Panc1 (cell line): ENCODE data around the gene VOPP1. TPM values are rescaled to one million over a fixed set of nuclear protein-coding genes. Genes with fewer than 3 reads are reported as not detected.
A peak's percentile ranks its signal among the peaks of the same experiment; 100 is the strongest.

Experiments used
- ATAC-seq: fragments of 200-7000 bp; cut with Tn5 transposase; 2 replicates; pipeline ENCODE4 v1.9.1; 2020; ENCODE audit warnings: mild to moderate bottlenecking, moderate library complexity
- BruUV-seq: library from RNA; stranded (reverse); fragments of 400-500 nt; replicated peaks from 2 replicates; lab custom pipeline; 2021; lab: Mats Ljungman, UMichigan
- CTCF ChIA-PET: fragments of 300-600 bp; sonication (Branson Sonifier 250); formaldehyde crosslinking; loops from one replicate; lab custom pipeline; 2022; ENCODE audit warnings: antibody characterized with exemption; lab: Charles Lee
- POLR2A ChIA-PET: fragments of 300-600 bp; sonication (Branson Sonifier 250); formaldehyde crosslinking; loops from one replicate; lab custom pipeline; 2022; ENCODE audit warnings: antibody characterized with exemption; lab: Charles Lee
- DNase-seq: peaks from one replicate; pipeline ENCODE4 v3.0.0-alpha.2; 2010; ENCODE audit warnings: low read depth, low spot score
- H3K27ac ChIP-seq: 2 replicates; pipeline ENCODE4 v1.5.1; 2011; ENCODE audit warnings: mild to moderate bottlenecking, low read length, inconsistent platforms
- H3K27me3 ChIP-seq: fragments of 200-500 bp; sonication (Bioruptor generic); 2 replicates; pipeline ENCODE4 v1.6.0; 2014; ENCODE audit warnings: low read length, inconsistent platforms; ENCODE audit not compliant: control insufficient read depth, insufficient read depth
- H3K36me3 ChIP-seq: fragments of 200-500 bp; sonication (Bioruptor generic); 2 replicates; pipeline ENCODE4 v1.5.1; 2014; ENCODE audit warnings: inconsistent platforms, mild to moderate bottlenecking, low read length, moderate library complexity; ENCODE audit not compliant: control insufficient read depth, insufficient read depth
- H3K4me1 ChIP-seq: 2 replicates; pipeline ENCODE4 v1.5.1; 2011; ENCODE audit warnings: inconsistent platforms, mild to moderate bottlenecking, low read length, moderate library complexity; ENCODE audit not compliant: control insufficient read depth, insufficient read depth
- H3K4me3 ChIP-seq, 2 experiments: 2 replicates each; pipeline ENCODE4 v1.5.1; 2011 to 2012; ENCODE audit warnings: low read depth in 2 of 2, low read length in 2 of 2, mild to moderate bottlenecking in 2 of 2, inconsistent platforms in 1 of 2, moderate library complexity in 1 of 2
- H3K9me3 ChIP-seq: fragments of 200-500 bp; sonication (Bioruptor generic); 2 replicates; pipeline ENCODE4 v1.5.1; 2014; ENCODE audit warnings: low read depth, mild to moderate bottlenecking, inconsistent platforms, low read length, moderate library complexity; ENCODE audit not compliant: control insufficient read depth, insufficient read depth
- POLR2AphosphoS5 ChIP-seq: IDR thresholded peaks from 2 replicates; pipeline ENCODE4 v1.6.1; 2012; ENCODE audit warnings: mild to moderate bottlenecking, low read depth, low read length, moderate library complexity
- SIN3A ChIP-seq: IDR thresholded peaks from 2 replicates; pipeline ENCODE4 v1.6.1; 2012; ENCODE audit warnings: low read depth, mild to moderate bottlenecking, low read length, moderate library complexity, borderline replicate concordance; ENCODE audit not compliant: insufficient read depth
- TCF7L2 ChIP-seq: IDR thresholded peaks from 2 replicates; pipeline ENCODE4 v1.6.1; 2011; ENCODE audit warnings: mild to moderate bottlenecking, low read depth, low read length, inconsistent platforms
- in situ Hi-C: cut with HindIII; loops from 2 replicates; pipeline ENCODE4 v1.10.0; 2016; ENCODE audit warnings: low sequenced_read_pairs, low pct_unique_long_range_greater_than_20kb
- intact Hi-C: fragments of 100-400 bp; cut with micrococcal nuclease; formaldehyde crosslinking; loops from one replicate; pipeline ENCODE4 v1.10.0; 2022; ENCODE audit not compliant: unreplicated experiment
- total RNA-seq: library from RNA; stranded (reverse); gene quantifications from one replicate; pipeline ENCODE4 v1.2.1, GENCODE V29; 2021; ENCODE audit not compliant: unreplicated experiment
- TF ChIP-seq, protein P1 (sequence below), 2 experiments: IDR thresholded peaks; 2 replicates each; pipeline ENCODE4 v1.6.1; 2011 to 2012; ENCODE audit warnings: low read depth in 2 of 2, control low read depth in 1 of 2, low read length in 1 of 2, mild to moderate bottlenecking in 1 of 2, moderate library complexity in 1 of 2; ENCODE audit not compliant: insufficient read depth in 1 of 2
- TF ChIP-seq, protein P2 (sequence below): fragments of 450-650 bp; IDR thresholded peaks from 2 replicates; pipeline ENCODE4 v1.5.1; 2017; ENCODE audit warnings: mild to moderate bottlenecking

The VOPP1 gene
- total RNA-seq, 1 experiment from 2014 or later: 131 TPM

DNA sequence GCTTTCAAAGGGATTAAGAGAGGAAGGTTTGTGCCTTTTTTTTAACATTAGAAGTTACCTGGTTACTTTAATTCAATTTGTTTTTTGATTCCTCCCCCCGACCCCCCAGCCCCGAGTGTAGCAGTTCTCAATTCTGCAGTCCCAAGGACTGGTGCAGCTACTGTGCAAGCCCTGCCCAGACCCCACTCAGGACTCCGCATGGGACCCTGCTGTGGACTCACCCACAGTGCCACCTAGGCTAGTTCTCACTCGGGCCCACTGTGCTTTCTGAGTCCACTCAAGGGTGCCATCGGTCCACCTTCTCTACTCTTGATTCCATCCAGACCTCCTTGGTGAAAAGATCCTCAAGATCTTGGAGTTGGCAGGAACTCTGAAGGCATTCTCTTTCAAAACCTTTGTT lies 77.4 kb downstream of the VOPP1 start:
- CTCF ChIA-PET: no interaction called here
- intact Hi-C loops: no loop called here
- no peaks in the 10 kb centered on the region for H3K9me3 ChIP-seq
- H3K36me3 ChIP-seq: no peaks in the 10 kb centered on the region
- no peak overlapping the region for H3K4me3 ChIP-seq
- TF ChIP-seq, protein P1, sequence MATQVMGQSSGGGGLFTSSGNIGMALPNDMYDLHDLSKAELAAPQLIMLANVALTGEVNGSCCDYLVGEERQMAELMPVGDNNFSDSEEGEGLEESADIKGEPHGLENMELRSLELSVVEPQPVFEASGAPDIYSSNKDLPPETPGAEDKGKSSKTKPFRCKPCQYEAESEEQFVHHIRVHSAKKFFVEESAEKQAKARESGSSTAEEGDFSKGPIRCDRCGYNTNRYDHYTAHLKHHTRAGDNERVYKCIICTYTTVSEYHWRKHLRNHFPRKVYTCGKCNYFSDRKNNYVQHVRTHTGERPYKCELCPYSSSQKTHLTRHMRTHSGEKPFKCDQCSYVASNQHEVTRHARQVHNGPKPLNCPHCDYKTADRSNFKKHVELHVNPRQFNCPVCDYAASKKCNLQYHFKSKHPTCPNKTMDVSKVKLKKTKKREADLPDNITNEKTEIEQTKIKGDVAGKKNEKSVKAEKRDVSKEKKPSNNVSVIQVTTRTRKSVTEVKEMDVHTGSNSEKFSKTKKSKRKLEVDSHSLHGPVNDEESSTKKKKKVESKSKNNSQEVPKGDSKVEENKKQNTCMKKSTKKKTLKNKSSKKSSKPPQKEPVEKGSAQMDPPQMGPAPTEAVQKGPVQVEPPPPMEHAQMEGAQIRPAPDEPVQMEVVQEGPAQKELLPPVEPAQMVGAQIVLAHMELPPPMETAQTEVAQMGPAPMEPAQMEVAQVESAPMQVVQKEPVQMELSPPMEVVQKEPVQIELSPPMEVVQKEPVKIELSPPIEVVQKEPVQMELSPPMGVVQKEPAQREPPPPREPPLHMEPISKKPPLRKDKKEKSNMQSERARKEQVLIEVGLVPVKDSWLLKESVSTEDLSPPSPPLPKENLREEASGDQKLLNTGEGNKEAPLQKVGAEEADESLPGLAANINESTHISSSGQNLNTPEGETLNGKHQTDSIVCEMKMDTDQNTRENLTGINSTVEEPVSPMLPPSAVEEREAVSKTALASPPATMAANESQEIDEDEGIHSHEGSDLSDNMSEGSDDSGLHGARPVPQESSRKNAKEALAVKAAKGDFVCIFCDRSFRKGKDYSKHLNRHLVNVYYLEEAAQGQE (IDR thresholded peaks at IDR 0.05; ENCODE audit: insufficient read depth in 1 of 2, low read depth in 2 of 2, low read length in 1 of 2): no peak
- TF ChIP-seq TCF7L2: no peak
- POLR2A ChIA-PET: no interaction called here
- no peak overlapping the region for H3K27ac ChIP-seq
- in situ Hi-C loops: no loop called here
- H3K4me1 ChIP-seq: no peaks in the 10 kb centered on the region
- BruUV-seq: no TSS peak
- H3K27me3 ChIP-seq: no peaks in the 10 kb centered on the region
- DNase-seq (no peak), ATAC-seq (no peak)

DNA sequence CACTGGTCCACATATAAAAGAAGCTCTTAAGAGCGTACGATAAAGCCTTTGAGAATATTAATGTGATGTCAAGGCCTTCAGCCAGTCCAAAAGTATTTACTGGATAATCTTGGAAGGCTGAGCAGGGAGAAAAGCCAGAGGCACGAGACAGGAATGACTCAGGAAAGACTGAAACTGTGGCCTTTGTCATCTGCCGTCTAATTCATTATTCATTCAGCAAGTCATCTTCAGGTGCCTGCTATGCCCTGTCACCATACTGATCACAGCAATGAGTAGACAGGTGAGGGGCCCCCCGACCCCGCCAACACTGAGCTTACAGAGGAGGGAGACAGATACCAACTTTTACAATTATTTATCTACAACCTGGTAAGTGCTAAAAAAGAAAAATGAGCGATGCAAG lies 78.9 kb downstream of the VOPP1 start:
- Histone ChIP-seq H3K9me3 (no peaks in the 10 kb centered on the region), H3K4me1 (no peaks in the 10 kb centered on the region), H3K4me3 (no peak overlapping the region), H3K27ac (no peak overlapping the region), H3K36me3 (no peaks in the 10 kb centered on the region), H3K27me3 (no peaks in the 10 kb centered on the region)
- intact Hi-C loops (no loop called here), in situ Hi-C loops (no loop called here)
- POLR2A ChIA-PET: no interaction called here
- TF ChIP-seq, protein P1 (IDR thresholded peaks at IDR 0.05; ENCODE audit: insufficient read depth in 1 of 2, low read depth in 2 of 2, low read length in 1 of 2): no peak
- TF ChIP-seq TCF7L2 (no peak), POLR2AphosphoS5 (no peak), SIN3A (no peak)
- TF ChIP-seq, protein P2, sequence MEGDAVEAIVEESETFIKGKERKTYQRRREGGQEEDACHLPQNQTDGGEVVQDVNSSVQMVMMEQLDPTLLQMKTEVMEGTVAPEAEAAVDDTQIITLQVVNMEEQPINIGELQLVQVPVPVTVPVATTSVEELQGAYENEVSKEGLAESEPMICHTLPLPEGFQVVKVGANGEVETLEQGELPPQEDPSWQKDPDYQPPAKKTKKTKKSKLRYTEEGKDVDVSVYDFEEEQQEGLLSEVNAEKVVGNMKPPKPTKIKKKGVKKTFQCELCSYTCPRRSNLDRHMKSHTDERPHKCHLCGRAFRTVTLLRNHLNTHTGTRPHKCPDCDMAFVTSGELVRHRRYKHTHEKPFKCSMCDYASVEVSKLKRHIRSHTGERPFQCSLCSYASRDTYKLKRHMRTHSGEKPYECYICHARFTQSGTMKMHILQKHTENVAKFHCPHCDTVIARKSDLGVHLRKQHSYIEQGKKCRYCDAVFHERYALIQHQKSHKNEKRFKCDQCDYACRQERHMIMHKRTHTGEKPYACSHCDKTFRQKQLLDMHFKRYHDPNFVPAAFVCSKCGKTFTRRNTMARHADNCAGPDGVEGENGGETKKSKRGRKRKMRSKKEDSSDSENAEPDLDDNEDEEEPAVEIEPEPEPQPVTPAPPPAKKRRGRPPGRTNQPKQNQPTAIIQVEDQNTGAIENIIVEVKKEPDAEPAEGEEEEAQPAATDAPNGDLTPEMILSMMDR: no peak
- ATAC-seq: no peak
- no TSS peak for BruUV-seq
- peak; percentile 30 for DNase-seq
- CTCF ChIA-PET: no interaction called here
